OCI-LY7 (cell line): ENCODE results near the gene GATA3. TPM values are rescaled to one million over a fixed set of nuclear protein-coding genes. Genes with fewer than 3 reads are reported as not detected.

Source experiments
- BruUV-seq: library from RNA; stranded (reverse); fragments of 400-500 nt; replicated peaks from 2 replicates; lab custom pipeline; 2021; lab: Mats Ljungman, UMichigan
- CTCF ChIA-PET: fragments of 300-600 bp; sonication (Branson Sonifier 250); formaldehyde crosslinking; loops from one replicate; lab custom pipeline; 2022; ENCODE audit warnings: antibody characterized with exemption; ENCODE audit not compliant: unreplicated experiment; lab: Charles Lee
- POLR2A ChIA-PET: fragments of 300-600 bp; sonication (Branson Sonifier 250); formaldehyde crosslinking; loops from one replicate; lab custom pipeline; 2022; ENCODE audit warnings: antibody characterized with exemption; lab: Charles Lee
- DNase-seq: peaks from one replicate; pipeline ENCODE4 v3.0.0-alpha.2; 2015; ENCODE audit warnings: low spot score
- H2AFZ ChIP-seq: fragments of 200-600 bp; sonication (generic), shearing (Covaris generic); 2 replicates; pipeline ENCODE4 v1.6.1; 2014; ENCODE audit warnings: mild to moderate bottlenecking, antibody characterized with exemption, low read length, moderate library complexity
- H3K27ac ChIP-seq: fragments of 200-600 bp; sonication (generic); 2 replicates; pipeline ENCODE4 v1.5.1; 2014; ENCODE audit warnings: mixed run types, low read depth, mild to moderate bottlenecking, moderate library complexity, low read length, inconsistent platforms; ENCODE audit not compliant: poor library complexity, severe bottlenecking
- H3K36me3 ChIP-seq: fragments of 200-600 bp; sonication (generic); 2 replicates; pipeline ENCODE4 v1.6.1; 2014; ENCODE audit warnings: mild to moderate bottlenecking, antibody characterized with exemption, low read length, moderate library complexity, mixed read lengths; ENCODE audit not compliant: insufficient read depth
- H3K4me1 ChIP-seq: fragments of 200-600 bp; sonication (generic); 2 replicates; pipeline ENCODE4 v1.5.1; 2014; ENCODE audit warnings: mild to moderate bottlenecking, low read length; ENCODE audit not compliant: insufficient read depth, poor library complexity, severe bottlenecking
- H3K4me2 ChIP-seq: fragments of 200-600 bp; sonication (generic); 2 replicates; pipeline ENCODE4 v1.6.1; 2014; ENCODE audit warnings: mild to moderate bottlenecking, low read length
- H3K4me3 ChIP-seq: fragments of 200-600 bp; sonication (generic); 2 replicates; pipeline ENCODE4 v1.5.1; 2014; ENCODE audit warnings: mild to moderate bottlenecking, low read depth, low read length; ENCODE audit not compliant: poor library complexity, severe bottlenecking
- H3K79me2 ChIP-seq: fragments of 200-600 bp; sonication (generic); 2 replicates; pipeline ENCODE4 v1.6.1; 2016; ENCODE audit warnings: low read depth, mild to moderate bottlenecking, low read length, moderate library complexity, mixed read lengths; ENCODE audit not compliant: insufficient read depth
- H3K9me2 ChIP-seq: fragments of 200-600 bp; sonication (generic); 2 replicates; pipeline ENCODE4 v1.6.1; 2016; ENCODE audit warnings: mild to moderate bottlenecking, low read length, mixed read lengths; ENCODE audit not compliant: insufficient read depth
- H3K9me3 ChIP-seq: fragments of 200-600 bp; sonication (generic); 2 replicates; pipeline ENCODE4 v1.6.1; 2014; ENCODE audit warnings: mild to moderate bottlenecking, mixed run types, low read length, mixed read lengths
- H4K20me1 ChIP-seq: fragments of 200-600 bp; sonication (generic); 2 replicates; pipeline ENCODE4 v1.6.1; 2014; ENCODE audit warnings: mild to moderate bottlenecking, antibody characterized with exemption, low read length, moderate library complexity, mixed read lengths; ENCODE audit not compliant: insufficient read depth
- EZH2phosphoT487 ChIP-seq: fragments of 200-600 bp; sonication (generic); IDR thresholded peaks from 2 replicates; pipeline ENCODE4 v1.6.1; 2018; ENCODE audit warnings: low read depth, borderline replicate concordance, mild to moderate bottlenecking, mixed run types, antibody characterized with exemption, low read length, moderate library complexity, mixed read lengths
- intact Hi-C: fragments of 100-400 bp; cut with micrococcal nuclease; formaldehyde crosslinking; loops from one replicate; pipeline ENCODE4 v1.10.0; 2022; ENCODE audit not compliant: unreplicated experiment
- total RNA-seq, 2 experiments: library from RNA; depleted of rRNA in 1 of 2; stranded (reverse); fragments of >200 nt in 1 of 2; shearing (Covaris generic) in 1 of 2; gene quantifications; 2 replicates each; pipeline ENCODE4 v1.2.3, GENCODE V29; 2014 to 2022
- TF ChIP-seq, protein P1 (sequence below): fragments of 200-600 bp; sonication (generic); conservative IDR thresholded peaks from 2 replicates; pipeline ENCODE4 v1.5.1; 2014; ENCODE audit warnings: mild to moderate bottlenecking, antibody characterized with exemption, low read length, moderate library complexity, mixed read lengths

The GATA3 gene
- total RNA-seq, 2 experiments from 2014 or later = not detected

DNA sequence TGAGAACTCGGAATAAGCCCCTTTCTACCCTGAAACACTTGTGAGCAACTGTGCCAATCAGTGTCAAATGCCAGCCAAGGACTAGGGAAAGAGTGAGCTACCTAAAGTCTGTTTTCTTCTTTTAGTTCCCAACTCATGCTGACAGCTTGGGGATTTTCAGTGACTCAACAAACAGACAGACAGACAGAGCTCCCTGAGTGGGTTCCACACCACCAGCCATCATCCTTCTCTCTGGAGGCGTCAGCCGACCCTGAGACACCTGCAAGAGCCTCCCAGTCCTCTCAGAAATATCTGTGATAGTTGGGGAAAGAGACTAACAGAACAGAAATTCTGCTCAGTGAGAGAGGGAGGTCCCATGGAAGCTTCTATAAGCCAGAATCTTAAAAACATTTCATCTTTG, 49.5 kb downstream of the GATA3 start:
- BruUV-seq = no TSS peak
- POLR2A ChIA-PET = interaction anchor here (0.7 kb wide), 1 partner anchor 28 kb away, joined by 4 read pairs; no protein-coding TSS in a partner anchor

DNA sequence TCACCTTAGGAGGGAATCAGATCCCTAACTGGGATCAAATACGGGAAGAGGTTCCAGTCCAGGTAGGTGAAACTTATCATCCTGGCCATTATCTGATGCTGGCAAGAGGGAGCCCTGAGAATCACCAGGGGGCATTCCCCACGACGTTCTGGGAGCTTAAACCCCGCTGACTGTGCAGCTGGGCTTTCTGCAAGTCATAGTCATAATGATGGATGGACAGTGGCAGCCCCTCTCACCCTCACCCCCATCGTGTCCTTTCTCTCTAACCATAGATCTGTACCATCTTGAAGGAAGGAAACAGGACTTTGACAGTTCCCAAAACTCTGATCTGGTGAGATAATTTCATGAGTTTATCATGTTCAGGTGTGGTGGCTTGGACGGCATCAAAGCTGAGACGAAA, 50.2 kb downstream of the GATA3 start:
- H3K4me3 ChIP-seq = no peak overlapping the region
- H2AFZ ChIP-seq = no peak overlapping the region
- no peaks in the 10 kb centered on the region for H3K79me2 ChIP-seq
- no peak overlapping the region for H3K4me2 ChIP-seq
- CTCF ChIA-PET = no interaction called here
- DNase-seq = no peak
- TF ChIP-seq, protein P1, sequence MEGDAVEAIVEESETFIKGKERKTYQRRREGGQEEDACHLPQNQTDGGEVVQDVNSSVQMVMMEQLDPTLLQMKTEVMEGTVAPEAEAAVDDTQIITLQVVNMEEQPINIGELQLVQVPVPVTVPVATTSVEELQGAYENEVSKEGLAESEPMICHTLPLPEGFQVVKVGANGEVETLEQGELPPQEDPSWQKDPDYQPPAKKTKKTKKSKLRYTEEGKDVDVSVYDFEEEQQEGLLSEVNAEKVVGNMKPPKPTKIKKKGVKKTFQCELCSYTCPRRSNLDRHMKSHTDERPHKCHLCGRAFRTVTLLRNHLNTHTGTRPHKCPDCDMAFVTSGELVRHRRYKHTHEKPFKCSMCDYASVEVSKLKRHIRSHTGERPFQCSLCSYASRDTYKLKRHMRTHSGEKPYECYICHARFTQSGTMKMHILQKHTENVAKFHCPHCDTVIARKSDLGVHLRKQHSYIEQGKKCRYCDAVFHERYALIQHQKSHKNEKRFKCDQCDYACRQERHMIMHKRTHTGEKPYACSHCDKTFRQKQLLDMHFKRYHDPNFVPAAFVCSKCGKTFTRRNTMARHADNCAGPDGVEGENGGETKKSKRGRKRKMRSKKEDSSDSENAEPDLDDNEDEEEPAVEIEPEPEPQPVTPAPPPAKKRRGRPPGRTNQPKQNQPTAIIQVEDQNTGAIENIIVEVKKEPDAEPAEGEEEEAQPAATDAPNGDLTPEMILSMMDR = no peak
- TF ChIP-seq EZH2phosphoT487 = no peak
- intact Hi-C loops = no loop called here
- no peaks in the 10 kb centered on the region for H3K36me3 ChIP-seq
- BruUV-seq = no TSS peak
- POLR2A ChIA-PET = no interaction called here
- no peaks in the 10 kb centered on the region for H4K20me1 ChIP-seq
- H3K9me2 ChIP-seq = no peaks in the 10 kb centered on the region
- H3K27ac ChIP-seq = no peak overlapping the region
- H3K4me1 ChIP-seq = no peaks in the 10 kb centered on the region
- no peaks in the 10 kb centered on the region for H3K9me3 ChIP-seq

More for the DNA sequence above, 49.5 kb downstream of the GATA3 start:
- no peaks in the 10 kb centered on the region for H3K9me3 ChIP-seq
- no peaks in the 10 kb centered on the region for H3K4me1 ChIP-seq
- no peaks in the 10 kb centered on the region for H3K9me2 ChIP-seq
- H2AFZ ChIP-seq = no peak overlapping the region
- H3K36me3 ChIP-seq = no peaks in the 10 kb centered on the region
- intact Hi-C loops = no loop called here
- no peak for DNase-seq
- no peak overlapping the region for H3K4me3 ChIP-seq
- TF ChIP-seq, protein P1 = no peak
- TF ChIP-seq EZH2phosphoT487 = no peak
- H3K27ac ChIP-seq = no peak overlapping the region
- no peaks in the 10 kb centered on the region for H3K79me2 ChIP-seq
- no peak overlapping the region for H3K4me2 ChIP-seq
- no peaks in the 10 kb centered on the region for H4K20me1 ChIP-seq
- CTCF ChIA-PET = no interaction called here

DNA sequence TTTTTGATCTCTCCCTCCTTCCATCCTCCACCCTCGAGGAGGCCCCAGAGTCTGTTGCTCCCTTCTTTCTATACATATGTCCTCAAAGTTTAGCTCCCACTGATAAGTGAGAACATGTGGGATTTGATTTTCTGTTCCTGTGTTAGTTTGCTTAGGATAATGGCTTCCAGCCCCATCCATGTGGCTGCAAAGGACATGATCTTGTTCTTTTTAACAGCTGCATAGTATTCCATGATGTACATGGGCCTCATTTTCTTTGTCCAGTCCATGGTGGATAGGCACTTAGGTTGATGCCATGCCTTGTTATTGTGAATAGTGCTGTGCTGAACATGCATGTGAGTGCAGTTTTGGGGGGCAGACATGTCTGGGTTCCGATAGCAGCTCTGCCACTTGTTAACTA, 51.4 kb downstream of the GATA3 start:
- no peak for TF ChIP-seq EZH2phosphoT487
- TF ChIP-seq, protein P1 = no peak
- no peaks in the 10 kb centered on the region for H3K9me3 ChIP-seq
- intact Hi-C loops = no loop called here
- no peak for DNase-seq
- ChIA-PET CTCF (no interaction called here), POLR2A (no interaction called here)
- no peaks in the 10 kb centered on the region for H3K36me3 ChIP-seq
- H3K4me1 ChIP-seq = no peaks in the 10 kb centered on the region
- H3K9me2 ChIP-seq = no peaks in the 10 kb centered on the region
- no peaks in the 10 kb centered on the region for H4K20me1 ChIP-seq
- no peak overlapping the region for H3K27ac ChIP-seq
- no TSS peak for BruUV-seq
- no peak overlapping the region for H3K4me2 ChIP-seq
- H3K4me3 ChIP-seq = no peak overlapping the region
- H3K79me2 ChIP-seq = no peaks in the 10 kb centered on the region
- H2AFZ ChIP-seq = no peak overlapping the region
